Measurements from ENCODE around the gene GPC1.

Gene GPC1

GRCh38 chr2:240507060-240507777 lies 71.8 kb downstream of the GPC1 start:
- peaks cover 5% of the 10 kb centered on the region for H3K9me3 ChIP-seq (ENCODE audit: insufficient read depth, low read depth, low read length)
- H3K36me3 ChIP-seq (ENCODE audit: control insufficient read depth in 1 of 2, insufficient read depth in 2 of 2, low read length in 2 of 2): no peaks in the 10 kb centered on the region
- H3K79me1 ChIP-seq (ENCODE audit: low read length): no peaks in the 10 kb centered on the region
- DNase-seq: no peak
- H2BK120ac ChIP-seq (ENCODE audit: insufficient read depth, low read length, poor library complexity): no peak overlapping the region
- no peak overlapping the region for H3K18ac ChIP-seq (ENCODE audit: low read length)
- no CpG with 5 or more reads among the region's 6 CpGs for WGBS (ENCODE audit: extremely low coverage, insufficient coverage, insufficient read length)
- H2AK5ac ChIP-seq (ENCODE audit: low read length): no peak overlapping the region
- no peak overlapping the region for H3K23ac ChIP-seq (ENCODE audit: low read length)
- H2AFZ ChIP-seq (ENCODE audit: insufficient read depth, low read length, poor library complexity): no peak overlapping the region
- no peaks in the 10 kb centered on the region for H3K79me2 ChIP-seq (ENCODE audit: control insufficient read depth, insufficient read depth, low read length, poor library complexity)
- no peak overlapping the region for H3K4me2 ChIP-seq (ENCODE audit: low read length)
- H2BK12ac ChIP-seq (ENCODE audit: low read length): no peak overlapping the region
- no peak overlapping the region for H3K4ac ChIP-seq (ENCODE audit: low read depth, low read length)
- no peak overlapping the region for H3K9ac ChIP-seq (ENCODE audit: low read length)
- no peak overlapping the region for H4K91ac ChIP-seq (ENCODE audit: low read depth, low read length)
- H4K8ac ChIP-seq (ENCODE audit: low read depth, low read length): no peak overlapping the region
- H3K27me3 ChIP-seq (ENCODE audit: insufficient read depth, low read length): no peaks in the 10 kb centered on the region
- H4K12ac ChIP-seq (ENCODE audit: low read depth, low read length): no peak overlapping the region
- no peaks in the 10 kb centered on the region for H3K4me1 ChIP-seq (ENCODE audit: control insufficient read depth in 1 of 2, insufficient read depth in 2 of 2, low read length in 2 of 2)
- H3K4me3 ChIP-seq (ENCODE audit: low read depth, low read length): no peak overlapping the region
- no peak overlapping the region for H3K27ac ChIP-seq (ENCODE audit: low read depth, low read length)
- no peak overlapping the region for H2BK5ac ChIP-seq (ENCODE audit: low read depth, low read length, poor library complexity)
- no peak overlapping the region for H3K14ac ChIP-seq (ENCODE audit: low read length)

DNA sequence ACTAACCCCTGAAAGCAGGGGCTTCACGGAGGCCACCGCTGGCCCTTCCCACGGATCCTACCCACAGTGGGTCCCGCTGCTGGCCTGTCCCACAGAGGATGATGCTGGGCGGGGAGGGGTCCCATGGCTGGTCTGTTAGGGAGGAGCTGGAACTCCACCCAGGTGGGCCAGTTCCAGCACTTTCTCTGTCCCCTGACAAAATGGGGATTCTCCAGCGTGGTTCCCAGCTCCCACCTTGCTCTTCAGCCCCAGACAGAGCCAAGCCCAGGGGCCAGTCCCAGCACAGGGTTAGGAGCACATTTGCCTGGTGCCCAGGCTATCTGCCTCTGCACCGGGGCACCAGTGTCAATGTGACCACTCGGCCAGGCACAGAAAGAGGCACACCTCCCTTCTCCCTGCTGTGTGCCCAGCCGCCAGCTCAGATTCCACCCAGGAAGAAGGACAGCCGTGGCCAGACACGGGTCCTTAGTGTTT lies 72.4 kb downstream of the GPC1 start:
- no peak overlapping the region for H3K14ac ChIP-seq (ENCODE audit: low read length)
- H2BK5ac ChIP-seq (ENCODE audit: low read depth, low read length, poor library complexity): no peak overlapping the region
- no peak overlapping the region for H2BK120ac ChIP-seq (ENCODE audit: insufficient read depth, low read length, poor library complexity)
- no peak overlapping the region for H3K4me3 ChIP-seq (ENCODE audit: low read depth, low read length)
- no peak overlapping the region for H3K27ac ChIP-seq (ENCODE audit: low read depth, low read length)
- H2AK5ac ChIP-seq (ENCODE audit: low read length): no peak overlapping the region
- no peak overlapping the region for H4K91ac ChIP-seq (ENCODE audit: low read depth, low read length)
- no peak for DNase-seq
- H3K4ac ChIP-seq (ENCODE audit: low read depth, low read length): no peak overlapping the region
- no peak overlapping the region for H4K12ac ChIP-seq (ENCODE audit: low read depth, low read length)
- H3K27me3 ChIP-seq (ENCODE audit: insufficient read depth, low read length): no peaks in the 10 kb centered on the region
- H3K23ac ChIP-seq (ENCODE audit: low read length): no peak overlapping the region
- no peak overlapping the region for H3K9ac ChIP-seq (ENCODE audit: low read length)
- H3K9me3 ChIP-seq (ENCODE audit: insufficient read depth, low read depth, low read length): peaks cover 7% of the 10 kb centered on the region
- no peak overlapping the region for H3K4me2 ChIP-seq (ENCODE audit: low read length)
- H3K4me1 ChIP-seq (ENCODE audit: control insufficient read depth in 1 of 2, insufficient read depth in 2 of 2, low read length in 2 of 2): no peaks in the 10 kb centered on the region
- no CpG with 5 or more reads among the region's 11 CpGs for WGBS (ENCODE audit: extremely low coverage, insufficient coverage, insufficient read length)
- no peaks in the 10 kb centered on the region for H3K36me3 ChIP-seq (ENCODE audit: control insufficient read depth in 1 of 2, insufficient read depth in 2 of 2, low read length in 2 of 2)
- no peak overlapping the region for H2AFZ ChIP-seq (ENCODE audit: insufficient read depth, low read length, poor library complexity)
- H3K79me2 ChIP-seq (ENCODE audit: control insufficient read depth, insufficient read depth, low read length, poor library complexity): no peaks in the 10 kb centered on the region
- no peaks in the 10 kb centered on the region for H3K79me1 ChIP-seq (ENCODE audit: low read length)
- no peak overlapping the region for H3K18ac ChIP-seq (ENCODE audit: low read length)
- H4K8ac ChIP-seq (ENCODE audit: low read depth, low read length): no peak overlapping the region
- H2BK12ac ChIP-seq (ENCODE audit: low read length): no peak overlapping the region

- H2BK12ac ChIP-seq (ENCODE audit: low read length): no peak overlapping the region
- no peak overlapping the region for H2AK5ac ChIP-seq (ENCODE audit: low read length)
- DNase-seq: no peak
- H3K4me3 ChIP-seq (ENCODE audit: low read depth, low read length): no peak overlapping the region
- H3K79me2 ChIP-seq (ENCODE audit: control insufficient read depth, insufficient read depth, low read length, poor library complexity): no peaks in the 10 kb centered on the region
- WGBS (ENCODE audit: extremely low coverage, insufficient coverage, insufficient read length): 100% methylated on average over 1 of the region's 7 CpGs
- no peak overlapping the region for H4K8ac ChIP-seq (ENCODE audit: low read depth, low read length)
- no peak overlapping the region for H3K14ac ChIP-seq (ENCODE audit: low read length)
- H3K9me3 ChIP-seq (ENCODE audit: insufficient read depth, low read depth, low read length): peaks cover 5% of the 10 kb centered on the region
- no peak overlapping the region for H2BK120ac ChIP-seq (ENCODE audit: insufficient read depth, low read length, poor library complexity)
- H2BK5ac ChIP-seq (ENCODE audit: low read depth, low read length, poor library complexity): no peak overlapping the region
- H3K4me2 ChIP-seq (ENCODE audit: low read length): no peak overlapping the region
- H4K12ac ChIP-seq (ENCODE audit: low read depth, low read length): no peak overlapping the region
- H4K91ac ChIP-seq (ENCODE audit: low read depth, low read length): no peak overlapping the region
- no peak overlapping the region for H2AFZ ChIP-seq (ENCODE audit: insufficient read depth, low read length, poor library complexity)
- no peak overlapping the region for H3K4ac ChIP-seq (ENCODE audit: low read depth, low read length)
- H3K18ac ChIP-seq (ENCODE audit: low read length): no peak overlapping the region
- H3K9ac ChIP-seq (ENCODE audit: low read length): no peak overlapping the region
- H3K23ac ChIP-seq (ENCODE audit: low read length): no peak overlapping the region
- H3K27ac ChIP-seq (ENCODE audit: low read depth, low read length): no peak overlapping the region
- no peaks in the 10 kb centered on the region for H3K27me3 ChIP-seq (ENCODE audit: insufficient read depth, low read length)
- H3K4me1 ChIP-seq (ENCODE audit: control insufficient read depth in 1 of 2, insufficient read depth in 2 of 2, low read length in 2 of 2): no peaks in the 10 kb centered on the region
- no peaks in the 10 kb centered on the region for H3K79me1 ChIP-seq (ENCODE audit: low read length)
- no peaks in the 10 kb centered on the region for H3K36me3 ChIP-seq (ENCODE audit: control insufficient read depth in 1 of 2, insufficient read depth in 2 of 2, low read length in 2 of 2)
Observed at GRCh38 chr2:240508832-240509545, 73.5 kb downstream of the GPC1 start.

DNA sequence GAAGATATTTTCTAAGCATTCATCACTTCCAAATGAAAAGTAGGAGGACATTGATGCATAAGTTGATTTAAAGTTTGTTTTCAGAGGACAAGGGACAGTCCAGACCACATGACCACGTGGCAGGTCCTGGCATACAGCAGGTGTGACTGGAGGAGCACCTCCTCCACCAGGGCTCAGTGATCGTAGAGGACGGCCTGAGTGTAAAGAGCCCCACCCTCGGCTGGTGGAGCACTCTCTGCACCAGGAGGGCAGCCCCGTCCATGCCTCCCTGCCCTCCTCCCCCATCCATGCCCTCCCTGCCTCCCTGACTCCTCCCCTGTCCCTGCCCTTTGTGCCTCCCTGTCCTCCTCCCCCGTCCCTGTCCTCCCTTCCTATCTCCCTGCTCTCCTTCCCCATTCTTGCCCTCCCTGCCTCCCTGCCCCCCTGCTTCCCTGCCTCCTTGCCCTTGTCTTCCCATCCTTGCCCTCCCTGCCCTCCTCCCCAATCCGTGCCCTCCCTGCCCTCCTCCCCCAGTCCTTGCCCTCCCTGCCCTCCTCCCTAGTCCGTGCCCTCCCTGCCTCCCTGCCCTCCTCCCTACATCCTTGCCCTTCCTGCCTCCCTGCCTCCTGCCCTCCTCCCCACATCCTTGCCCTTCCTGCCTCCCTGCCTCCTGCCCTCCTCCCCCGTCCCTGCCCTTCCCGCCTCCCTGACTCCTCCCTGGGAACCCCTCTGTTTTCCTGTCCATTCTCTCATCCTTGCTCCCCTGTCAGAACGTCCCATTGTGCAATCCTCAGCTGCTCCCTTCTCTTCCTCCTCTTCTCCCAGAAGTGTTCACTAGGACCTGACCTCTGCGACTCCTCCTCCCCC lies 74.4 kb downstream of the GPC1 start:
- WGBS (ENCODE audit: extremely low coverage, insufficient coverage, insufficient read length): no CpG with 5 or more reads among the region's 12 CpGs
- no peaks in the 10 kb centered on the region for H3K4me1 ChIP-seq (ENCODE audit: control insufficient read depth in 1 of 2, insufficient read depth in 2 of 2, low read length in 2 of 2)

More for the DNA sequence above, 74.4 kb downstream of the GPC1 start:
- Histone ChIP-seq H2BK12ac (ENCODE audit: low read length) (no peak overlapping the region), H3K36me3 (ENCODE audit: control insufficient read depth in 1 of 2, insufficient read depth in 2 of 2, low read length in 2 of 2) (no peaks in the 10 kb centered on the region), H4K91ac (ENCODE audit: low read depth, low read length) (no peak overlapping the region), H3K4me2 (ENCODE audit: low read length) (no peak overlapping the region), H2AK5ac (ENCODE audit: low read length) (no peak overlapping the region), H3K79me1 (ENCODE audit: low read length) (no peaks in the 10 kb centered on the region), H2AFZ (ENCODE audit: insufficient read depth, low read length, poor library complexity) (no peak overlapping the region), H2BK120ac (ENCODE audit: insufficient read depth, low read length, poor library complexity) (no peak overlapping the region), H3K27ac (ENCODE audit: low read depth, low read length) (no peak overlapping the region), H2BK5ac (ENCODE audit: low read depth, low read length, poor library complexity) (no peak overlapping the region), H3K4me3 (ENCODE audit: low read depth, low read length) (no peak overlapping the region), H4K12ac (ENCODE audit: low read depth, low read length) (no peak overlapping the region), H3K9ac (ENCODE audit: low read length) (no peak overlapping the region), H3K9me3 (ENCODE audit: insufficient read depth, low read depth, low read length) (peaks cover 6% of the 10 kb centered on the region), H3K79me2 (ENCODE audit: control insufficient read depth, insufficient read depth, low read length, poor library complexity) (no peaks in the 10 kb centered on the region), H3K14ac (ENCODE audit: low read length) (no peak overlapping the region), H4K8ac (ENCODE audit: low read depth, low read length) (no peak overlapping the region), H3K27me3 (ENCODE audit: insufficient read depth, low read length) (no peaks in the 10 kb centered on the region), H3K4ac (ENCODE audit: low read depth, low read length) (no peak overlapping the region), H3K23ac (ENCODE audit: low read length) (no peak overlapping the region), H3K18ac (ENCODE audit: low read length) (no peak overlapping the region)
- no peak for DNase-seq

Data from trophoblast cell (in vitro differentiated cells and primary cell).